Dermis blood vessel endothelial cell (primary cell): ENCODE measurements around the gene TYSND1. TPM values are rescaled to one million over a fixed set of nuclear protein-coding genes. Genes with fewer than 3 reads are reported as not detected.
A peak's percentile ranks its signal among the peaks of the same experiment; 100 is the strongest.
"Not testable (repeated sequence)": the region's sequence is repeated elsewhere in the genome, so short reads cannot be mapped to it uniquely, and the experiment has no call there.

Source experiments
- DNase-seq: peaks from one replicate; pipeline ENCODE4 v3.0.0; 2010
- total RNA-seq: library from RNA; depleted of rRNA; stranded (reverse); fragments of >200 nt; gene quantifications from 2 replicates; pipeline ENCODE4 v1.2.3, GENCODE V29; 2014

TYSND1 gene
- total RNA-seq, 1 donor from 2014 or later = 7.1 TPM

DNA sequence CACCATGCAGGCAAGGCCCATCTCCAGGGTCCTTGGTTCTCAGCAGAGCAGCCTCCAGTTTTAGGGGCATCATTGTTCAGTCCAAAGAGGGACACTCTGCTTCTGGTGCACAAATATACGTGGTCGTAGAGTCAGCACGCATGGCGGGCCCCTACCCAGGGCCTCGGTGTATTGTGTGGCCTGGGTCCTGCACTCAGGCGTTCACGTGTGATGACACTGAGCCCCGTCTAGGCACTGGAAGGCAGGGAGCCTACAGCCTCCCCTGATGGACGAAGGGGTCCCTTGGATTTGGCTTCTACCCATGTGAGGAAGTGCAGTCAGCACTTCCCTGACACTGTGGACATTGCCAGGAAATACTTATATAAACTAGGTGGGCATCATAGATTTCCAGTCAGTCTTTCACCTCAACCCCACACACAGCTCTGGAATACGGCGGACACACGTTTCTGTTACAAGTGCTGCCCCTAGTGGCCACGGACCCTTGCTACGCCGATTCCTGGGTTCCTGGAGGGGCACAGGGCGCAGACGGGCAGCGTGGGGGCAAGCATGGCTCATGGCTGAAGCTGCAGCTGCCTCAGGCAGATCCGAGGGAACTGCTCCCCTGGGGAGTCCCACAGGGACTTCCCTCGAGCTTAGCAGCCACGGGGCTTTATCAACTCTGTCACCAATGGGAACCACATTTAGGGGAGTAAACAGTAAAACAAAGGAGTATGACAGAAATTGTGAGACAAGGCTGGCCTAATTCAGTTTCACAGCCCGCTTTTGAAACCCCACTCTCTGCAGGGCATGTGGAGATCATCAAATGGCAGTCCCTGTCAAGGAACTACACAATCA lies 39.3 kb downstream of the TYSND1 start:
- peak; percentile 45 for DNase-seq

DNA sequence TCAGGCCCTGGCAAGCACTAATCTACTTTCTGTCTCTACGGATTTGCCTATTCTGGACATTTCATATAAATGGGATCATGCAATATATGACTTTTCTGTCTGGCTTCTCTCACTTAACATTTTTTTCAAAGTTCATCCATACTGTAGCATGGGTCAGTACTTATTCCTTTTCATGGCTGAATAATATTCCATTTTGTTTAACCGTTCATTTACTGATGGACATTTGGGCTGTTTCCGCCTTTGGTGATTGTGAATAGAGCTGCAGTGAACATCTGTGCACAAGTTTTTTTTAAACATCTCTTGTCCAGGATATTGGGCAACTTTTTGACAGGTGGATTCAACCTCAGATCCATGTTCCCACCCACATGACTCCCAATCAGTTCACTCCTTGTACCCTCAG lies 44.8 kb downstream of the TYSND1 start:
- DNase-seq = no peak

- DNase-seq = not testable (repeated sequence)
Measured at GRCh38 chr10:70101068-70101562, 45.4 kb downstream of the TYSND1 start.

DNA sequence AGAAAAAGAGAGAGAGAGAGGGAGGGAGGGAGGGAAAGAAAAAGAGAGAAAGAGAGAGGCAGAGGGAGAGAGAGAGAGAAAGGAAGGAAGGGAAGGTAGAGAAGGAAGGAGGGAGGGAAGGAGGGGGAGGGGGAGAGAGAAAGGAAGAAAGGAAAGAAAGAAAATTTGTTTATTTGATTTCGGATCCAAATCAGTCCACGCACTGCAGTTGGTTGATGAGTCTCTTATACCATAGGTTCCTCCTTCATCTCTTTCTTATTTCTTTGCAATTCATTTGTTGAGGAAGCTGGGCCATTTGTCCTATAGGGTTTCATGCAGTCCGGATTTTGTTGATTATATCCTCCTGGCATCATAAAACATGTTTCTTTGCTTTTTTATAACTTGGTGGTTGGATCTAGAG lies 48.2 kb downstream of the TYSND1 start:
- DNase-seq = no peak

DNA sequence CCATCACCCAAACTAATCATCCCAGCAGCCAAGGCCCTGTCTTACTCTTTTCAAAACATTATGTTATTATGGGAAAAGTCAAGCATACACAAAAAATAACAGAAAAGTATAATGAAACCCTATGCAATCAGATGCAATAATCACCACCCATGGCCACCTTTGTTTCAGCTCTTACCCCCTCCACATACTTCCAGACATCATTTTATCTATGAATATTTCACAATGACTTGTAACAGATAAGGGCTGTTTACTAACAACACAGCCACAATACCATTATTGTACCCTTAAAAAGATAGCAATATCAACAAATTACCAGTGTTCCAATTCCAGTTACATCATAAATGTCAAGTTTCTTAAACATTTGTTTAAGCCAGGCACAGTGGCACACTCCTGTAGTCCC lies 49.0 kb downstream of the TYSND1 start:
- no peak for DNase-seq

- no peak for DNase-seq
Measured at GRCh38 chr10:70096705-70097420, 49.6 kb downstream of the TYSND1 start.

GRCh38 chr10:70096016-70096704 lies 50.3 kb downstream of the TYSND1 start:
- DNase-seq = no peak

GRCh38 chr10:70094250-70094649 lies 52.2 kb downstream of the TYSND1 start:
- no peak for DNase-seq

DNA sequence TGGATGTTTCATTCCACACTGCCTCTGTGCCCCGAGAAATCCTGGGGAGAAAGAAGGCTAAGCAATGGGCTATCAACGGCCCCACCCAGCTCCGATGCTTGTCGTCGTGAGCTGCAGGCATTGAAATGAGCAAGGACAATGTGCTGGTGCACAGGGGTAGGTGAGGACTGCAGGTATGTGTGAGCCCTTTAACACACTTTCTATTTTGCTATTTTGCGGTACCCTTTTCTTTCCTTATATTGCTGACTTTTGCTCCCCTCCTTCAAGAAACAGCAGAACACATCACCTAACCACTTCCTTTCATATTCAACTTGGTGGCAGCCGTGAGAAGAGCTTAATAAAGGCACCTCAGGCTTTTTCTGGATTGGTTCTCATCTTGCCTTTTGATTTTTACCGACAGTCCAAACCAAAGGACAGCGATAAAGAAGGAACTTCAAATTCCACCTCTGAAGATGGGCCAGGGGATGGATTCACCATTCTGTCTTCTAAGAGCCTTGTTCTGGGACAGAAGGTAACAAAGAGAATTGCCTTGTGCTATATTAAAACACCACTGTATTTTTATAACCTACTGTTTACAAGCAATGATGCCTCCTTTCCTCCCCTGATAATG lies 53.1 kb downstream of the TYSND1 start:
- no peak for DNase-seq

- DNase-seq = no peak
Measured at GRCh38 chr10:70092389-70092718, 54.1 kb downstream of the TYSND1 start.

DNA sequence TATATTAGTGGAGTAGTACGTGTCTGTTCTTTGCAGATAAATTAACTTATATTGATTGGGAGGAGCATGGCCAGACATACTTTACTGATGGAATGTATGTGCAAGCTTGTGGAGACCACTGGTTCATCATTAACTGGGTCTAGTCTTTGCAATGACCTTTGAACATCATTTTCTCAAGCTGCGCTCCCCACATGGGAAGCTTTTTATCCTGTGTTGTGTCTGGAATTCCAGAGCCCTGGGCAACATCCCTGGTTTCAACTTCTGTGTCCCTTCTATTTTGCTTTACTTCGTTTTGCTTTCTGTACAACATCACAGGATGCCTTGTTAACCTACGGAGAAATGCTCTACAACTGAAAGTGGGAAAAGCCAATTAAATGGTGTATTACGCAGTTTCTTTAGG lies 55.5 kb downstream of the TYSND1 start:
- no peak for DNase-seq

- DNase-seq = no peak
Measured at GRCh38 chr10:70090013-70090412, 56.5 kb downstream of the TYSND1 start.

GRCh38 chr10:70088308-70088698 lies 58.2 kb downstream of the TYSND1 start:
- no peak for DNase-seq

Other genes starting within 250 kb of the TYSND1 start
- under 0.01 and 0.05 TPM in 2 replicates for gene MACROH2A2, start 93.9 kb downstream of the TYSND1 start, total RNA-seq
- gene AIFM2, start 13.9 kb downstream of the TYSND1 start, total RNA-seq = 0.85 and 3.0 TPM in 2 replicates
- gene SAR1A, start 23.8 kb upstream of the TYSND1 start, total RNA-seq = 114 and 168 TPM in 2 replicates
- gene PPA1, start 86.7 kb upstream of the TYSND1 start, total RNA-seq = 171 and 240 TPM in 2 replicates
- gene NPFFR1, start 137.3 kb upstream of the TYSND1 start, total RNA-seq = not detected in 2 replicates
- gene LRRC20, start 235.9 kb upstream of the TYSND1 start, total RNA-seq = 9.0 and 15.0 TPM in 2 replicates